GM20431 (cell line): Measurements from ENCODE around the gene PAWR.
"Not testable (repeated sequence)": the region's sequence is repeated elsewhere in the genome, so short reads cannot be mapped to it uniquely, and the experiment has no call there.

Source experiments
- in situ Hi-C: fragments of 300-500 bp; cut with MseI, MboI; formaldehyde crosslinking; loops from one replicate; pipeline ENCODE4 v1.15.0; 2020; ENCODE audit warnings: low sequenced_read_pairs; ENCODE audit not compliant: unreplicated experiment

The PAWR gene

GRCh38 chr12:79601908-79602307 is 88.9 kb downstream of the PAWR start:
- in situ Hi-C loops = no loop called here

DNA sequence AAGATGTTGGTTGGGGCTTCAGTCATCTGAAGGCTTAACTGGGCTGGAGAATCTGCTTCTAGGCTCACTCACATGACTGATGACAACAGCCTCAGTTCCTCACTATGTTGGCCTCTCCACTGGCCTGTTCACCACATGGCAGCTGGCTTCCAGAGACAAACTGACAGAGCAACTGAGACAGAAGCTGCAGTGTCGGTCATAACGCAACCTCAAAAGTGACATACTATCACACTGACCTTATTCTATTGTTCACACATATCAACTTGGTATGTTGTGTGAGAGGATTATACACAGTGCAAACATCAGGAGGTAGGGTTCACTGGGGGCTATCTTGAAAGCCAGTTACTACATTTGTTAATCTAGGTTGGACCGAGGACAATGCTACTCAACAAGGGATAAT is 92.9 kb downstream of the PAWR start:
- in situ Hi-C loops = no loop called here

DNA sequence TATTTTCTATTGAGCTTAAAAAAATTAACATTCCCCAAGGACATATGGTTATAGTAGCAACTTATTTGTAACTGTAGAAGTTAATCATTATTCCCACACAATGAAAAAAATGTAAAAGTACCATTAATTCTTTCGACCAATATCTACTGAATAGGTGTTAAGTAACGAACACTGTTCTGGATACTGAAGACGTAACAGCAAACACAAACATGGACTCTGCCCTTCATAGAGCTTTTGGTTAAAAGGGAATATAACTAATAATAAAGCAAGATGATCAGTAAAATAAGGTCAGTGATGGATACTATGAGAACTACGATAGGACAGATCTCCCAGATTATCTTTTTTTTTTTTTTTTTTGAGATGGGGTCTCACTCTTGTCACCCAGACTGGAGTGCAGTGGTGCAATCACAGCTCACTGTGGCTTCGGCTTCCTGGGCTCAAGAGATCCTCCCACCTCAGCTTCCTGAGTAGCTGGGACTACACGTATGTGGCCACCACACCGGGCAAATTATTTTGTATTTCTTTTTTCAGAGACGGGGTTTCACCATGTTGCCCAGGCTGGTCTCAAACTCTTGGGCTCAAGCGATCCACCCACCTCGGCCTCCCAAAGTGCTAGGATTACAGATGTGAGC is 93.9 kb downstream of the PAWR start:
- in situ Hi-C loops = no loop called here

GRCh38 chr12:79595273-79595672 is 95.5 kb downstream of the PAWR start:
- in situ Hi-C loops = no loop called here

DNA sequence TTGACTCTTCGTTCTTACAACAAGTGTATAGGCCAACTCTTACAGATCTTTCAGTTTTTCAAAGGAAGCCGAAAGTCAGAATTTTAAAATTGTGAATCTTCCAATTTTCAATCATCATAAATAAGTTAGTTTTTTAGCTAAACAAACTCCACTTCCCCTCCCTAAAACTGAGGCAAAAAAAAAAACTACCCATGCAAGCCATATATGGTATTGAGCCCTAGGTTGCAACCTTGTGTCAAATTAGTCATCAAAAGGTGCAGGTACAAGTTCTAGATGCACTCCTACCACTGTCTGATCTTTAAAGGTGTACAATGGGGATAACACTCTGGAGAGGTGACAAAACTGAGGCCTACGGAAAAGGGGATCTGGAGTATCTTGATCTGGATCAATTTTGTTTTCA is 97.9 kb downstream of the PAWR start:
- in situ Hi-C loops = no loop called here

DNA sequence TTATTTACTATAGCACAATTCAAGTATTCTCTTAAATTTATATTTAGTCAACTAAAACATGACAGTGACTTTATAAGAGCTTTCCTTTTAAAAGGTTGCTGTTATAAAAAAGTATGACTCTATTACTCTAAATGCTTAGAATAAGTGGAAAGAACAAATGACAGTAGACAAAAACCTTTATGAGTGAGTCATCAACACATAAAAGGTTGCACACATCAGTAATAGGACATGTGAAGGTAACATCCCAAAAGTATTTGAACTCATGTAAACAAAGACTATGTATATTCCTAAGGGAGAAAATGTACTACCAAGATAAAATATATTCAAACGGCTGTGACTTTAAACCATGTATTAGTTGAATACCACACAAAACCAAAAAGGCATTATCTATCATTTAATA is 98.8 kb downstream of the PAWR start:
- in situ Hi-C loops = no loop called here

GRCh38 chr12:79590751-79591150 is 100.0 kb downstream of the PAWR start:
- in situ Hi-C loops = no loop called here

- in situ Hi-C loops = no loop called here
These were observed 103.4 kb downstream of the PAWR start for GRCh38 chr12:79587368-79587767.

DNA sequence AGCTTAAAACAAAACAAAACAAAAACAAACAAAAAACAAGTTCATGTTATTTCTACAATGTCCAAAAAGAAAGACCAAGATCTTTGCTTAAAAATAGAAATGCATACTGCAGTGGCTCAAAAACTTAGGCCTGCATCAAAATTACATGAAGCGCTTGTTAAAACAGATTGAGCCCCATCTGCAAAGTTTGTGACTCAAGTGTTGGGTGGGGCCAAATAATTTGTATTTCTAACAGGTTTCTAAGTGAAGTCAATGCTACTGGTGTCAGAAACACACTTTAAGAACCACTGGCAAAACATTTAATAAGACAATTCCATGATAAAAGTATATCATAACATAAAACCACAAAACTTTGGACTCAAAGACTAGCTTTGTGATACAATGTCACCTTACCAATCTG is 105.6 kb downstream of the PAWR start:
- in situ Hi-C loops = no loop called here

DNA sequence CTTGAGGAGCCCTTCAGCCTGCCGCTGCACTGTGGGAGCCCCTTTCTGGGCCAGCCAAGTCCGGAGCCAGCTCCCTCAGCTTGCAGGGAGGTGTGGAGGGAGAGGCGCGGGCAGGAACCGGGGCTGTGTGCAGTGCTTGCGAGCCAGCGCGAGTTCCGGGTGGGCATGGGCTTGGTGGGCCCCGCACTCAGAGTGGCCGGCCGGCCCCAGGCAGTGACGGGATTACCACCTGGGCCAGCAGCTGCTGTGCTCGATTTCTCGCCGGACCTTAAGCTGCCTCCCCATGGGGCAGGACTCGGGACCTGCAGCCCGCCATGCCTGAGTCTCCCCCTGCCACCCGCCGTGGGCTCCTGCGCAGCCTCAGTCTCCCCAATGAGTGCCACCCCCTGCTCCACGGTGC is 116.9 kb downstream of the PAWR start:
- in situ Hi-C loops = no loop called here

GRCh38 chr12:79569679-79570078 is 121.1 kb downstream of the PAWR start:
- in situ Hi-C loops = no loop called here

DNA sequence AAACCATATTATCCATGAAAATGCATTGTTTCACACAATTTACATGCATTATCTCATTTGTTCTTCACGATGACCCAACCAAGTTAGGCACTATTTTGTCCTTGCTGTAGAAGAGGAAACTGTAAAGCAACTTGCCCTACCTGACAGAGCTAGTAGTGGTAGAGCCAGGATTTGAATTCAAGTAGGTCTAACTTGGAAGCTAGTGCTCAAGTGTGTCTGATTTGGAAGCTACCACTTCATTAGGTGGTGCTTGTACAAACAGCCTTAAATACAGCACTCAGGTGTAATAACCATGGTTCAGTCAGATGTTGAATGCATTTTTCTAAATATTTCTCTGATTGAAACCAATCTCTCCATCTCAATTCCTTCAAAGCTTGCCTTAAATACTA is 123.6 kb downstream of the PAWR start:
- in situ Hi-C loops = no loop called here

- in situ Hi-C loops = no loop called here
These were observed 124.2 kb downstream of the PAWR start for GRCh38 chr12:79566452-79567174.

DNA sequence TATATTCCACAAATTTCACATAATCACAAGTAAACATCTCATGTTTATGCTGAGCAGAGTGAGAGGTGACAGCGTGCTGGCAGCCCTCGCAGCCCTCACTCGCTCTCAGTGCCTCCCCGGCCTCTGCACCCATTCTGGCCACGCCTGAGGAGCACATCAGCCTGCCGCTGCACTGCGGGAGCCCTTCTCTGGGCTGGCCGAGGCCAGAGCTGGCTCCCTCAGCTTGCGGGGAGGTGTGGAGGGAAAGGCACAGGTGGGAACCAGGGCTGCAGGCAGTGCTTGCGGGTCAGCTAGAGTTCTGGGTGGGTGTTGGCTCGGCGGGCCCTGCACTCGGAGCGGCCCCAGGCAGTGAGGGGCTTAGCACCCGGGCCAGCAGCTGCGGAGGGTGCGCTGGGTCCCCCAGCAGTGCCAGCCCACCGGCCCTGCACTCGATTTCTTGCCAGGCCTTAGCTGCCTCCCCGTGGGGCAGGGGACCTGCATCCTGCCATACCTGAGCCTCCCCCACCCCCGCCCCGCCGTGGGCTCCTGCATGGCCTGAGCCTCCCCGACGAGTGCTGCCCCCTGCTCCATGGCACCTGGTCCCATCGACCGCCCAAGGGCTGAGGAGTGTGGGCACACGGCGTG is 125.9 kb downstream of the PAWR start:
- in situ Hi-C loops = not testable (repeated sequence)

GRCh38 chr12:79563021-79563740 is 127.6 kb downstream of the PAWR start:
- in situ Hi-C loops = no loop called here

- in situ Hi-C loops = no loop called here
These were observed 129.2 kb downstream of the PAWR start for GRCh38 chr12:79561401-79562132.

- in situ Hi-C loops = no loop called here
These were observed 130.4 kb downstream of the PAWR start for GRCh38 chr12:79560225-79560889.

GRCh38 chr12:79559591-79559990 is 131.2 kb downstream of the PAWR start:
- in situ Hi-C loops = loop anchor here (10.0 kb wide), 1 partner anchor 175 kb away; no protein-coding TSS in a partner anchor

GRCh38 chr12:79558924-79559469 is 131.8 kb downstream of the PAWR start:
- in situ Hi-C loops = loop anchor here (10.0 kb wide), 1 partner anchor 176 kb away; no protein-coding TSS in a partner anchor
